ENCODE results near the gene KLHL35.

GRCh38 chr11:75421035-75421602, 11.9 kb downstream of the KLHL35 start:
- TF ChIP-seq POLR2AphosphoS5 (IDR thresholded peaks at IDR 0.05; ENCODE audit: low read depth, low read length) (no peak), TAF1 (IDR thresholded peaks at IDR 0.05; ENCODE audit: low read depth, low read length) (no peak), POLR2A (IDR thresholded peaks at IDR 0.05; ENCODE audit: low read depth, low read length) (no peak), SPI1 (IDR thresholded peaks at IDR 0.05; ENCODE audit: low read depth, low read length) (no peak), PAX5 (IDR thresholded peaks at IDR 0.05; ENCODE audit: insufficient read depth, low read length, severe bottlenecking) (no peak)
